Tibial nerve (tissue), 4 donors: ENCODE data around the gene SRA1. TPM values are rescaled to one million over a fixed set of nuclear protein-coding genes. Genes with fewer than 3 reads are reported as not detected.

ENCODE experiments used
- DNase-seq, 2 donors: peaks; one replicate each; pipeline ENCODE4 v3.0.0-alpha.2; 2019; ENCODE audit warnings: low spot score in 2 of 2
- H3K27ac ChIP-seq, 4 donors: fragments of 200-600 bp; sonication (generic) in 3 of 4; one replicate each; pipeline ENCODE4 v1.5.1; 2017 to 2019; ENCODE audit warnings: mild to moderate bottlenecking in 1 of 4
- H3K27me3 ChIP-seq, 2 donors: fragments of 200-600 bp; sonication (generic) in 1 of 2; one replicate each; pipeline versions ENCODE4 v1.5.1 to v1.6.0; 2017 to 2019
- H3K36me3 ChIP-seq, 3 donors: fragments of 200-600 bp; sonication (generic); one replicate each; pipeline ENCODE4 v1.5.1; 2018 to 2019
- H3K4me1 ChIP-seq, 4 donors: fragments of 200-600 bp; sonication (generic) in 3 of 4; one replicate each; pipeline ENCODE4 v1.5.1; 2017 to 2019
- H3K4me3 ChIP-seq, 4 donors: fragments of 200-600 bp; sonication (generic) in 3 of 4; one replicate each; pipeline ENCODE4 v1.5.1; 2017 to 2019; ENCODE audit warnings: mild to moderate bottlenecking in 1 of 4, moderate library complexity in 1 of 4
- H3K9me3 ChIP-seq, 4 donors: fragments of 200-600 bp; sonication (generic) in 3 of 4; one replicate each; pipeline ENCODE4 v1.5.1; 2017 to 2019
- EP300 ChIP-seq, 2 donors: sonication (generic); formaldehyde crosslinking; IDR thresholded peaks; one replicate each; pipeline ENCODE4 v1.6.1; 2017; ENCODE audit warnings: antibody characterized with exemption in 2 of 2, mild to moderate bottlenecking in 1 of 2
- POLR2A ChIP-seq, 2 donors: fragments of 450-650 bp; IDR thresholded peaks; one replicate each; pipeline ENCODE4 v1.6.1; 2017; ENCODE audit warnings: antibody characterized with exemption in 2 of 2, mild to moderate bottlenecking in 2 of 2, moderate library complexity in 2 of 2
- WGBS, 2 donors: methylation state at CpG; one replicate each; pipeline ENCODE4 v1.1.5; 2018; 5-methylcytosine and 5-hydroxymethylcytosine counted together
- total RNA-seq, 4 donors: library from RNA; depleted of rRNA; stranded (reverse); fragments of >200 nt; gene quantifications; one replicate each; pipeline ENCODE4 v1.1.0, GENCODE V29; 2016
- TF ChIP-seq, protein P1 (sequence below), 5 experiments: fragments of 200-600 bp in 3 of 5; fragments of 450-650 bp in 2 of 5; sonication (generic) in 3 of 5; IDR thresholded peaks; one replicate each; pipeline ENCODE4 v1.5.1; 2016 to 2019; ENCODE audit warnings: antibody characterized with exemption in 5 of 5, mild to moderate bottlenecking in 3 of 5, moderate library complexity in 2 of 5

The SRA1 gene
- total RNA-seq, 4 donors from 2014 or later = 16.6 to 23.7 (median 19.2) TPM

DNA sequence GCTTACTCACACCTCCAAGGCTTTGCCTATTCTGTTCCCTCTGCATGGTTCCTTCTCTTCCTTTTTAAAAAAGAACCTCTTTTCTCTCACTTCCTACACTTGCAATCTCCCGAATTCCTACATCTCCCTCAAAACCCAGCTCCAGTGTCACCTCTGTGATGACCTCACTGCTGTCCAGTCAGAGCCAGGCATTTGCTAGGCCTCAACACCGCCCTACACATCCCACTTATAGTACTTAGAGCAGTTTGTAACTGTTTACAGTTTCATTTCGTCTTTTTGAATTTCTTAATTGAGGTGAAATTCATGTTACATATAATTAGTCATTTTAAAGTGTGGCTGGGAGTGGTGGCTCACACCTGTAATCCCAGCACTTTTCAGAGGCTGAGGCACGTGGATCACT is 44.9 kb upstream of the SRA1 start:
- no peak for TF ChIP-seq EP300 (IDR thresholded peaks at IDR 0.05)
- TF ChIP-seq, protein P1, sequence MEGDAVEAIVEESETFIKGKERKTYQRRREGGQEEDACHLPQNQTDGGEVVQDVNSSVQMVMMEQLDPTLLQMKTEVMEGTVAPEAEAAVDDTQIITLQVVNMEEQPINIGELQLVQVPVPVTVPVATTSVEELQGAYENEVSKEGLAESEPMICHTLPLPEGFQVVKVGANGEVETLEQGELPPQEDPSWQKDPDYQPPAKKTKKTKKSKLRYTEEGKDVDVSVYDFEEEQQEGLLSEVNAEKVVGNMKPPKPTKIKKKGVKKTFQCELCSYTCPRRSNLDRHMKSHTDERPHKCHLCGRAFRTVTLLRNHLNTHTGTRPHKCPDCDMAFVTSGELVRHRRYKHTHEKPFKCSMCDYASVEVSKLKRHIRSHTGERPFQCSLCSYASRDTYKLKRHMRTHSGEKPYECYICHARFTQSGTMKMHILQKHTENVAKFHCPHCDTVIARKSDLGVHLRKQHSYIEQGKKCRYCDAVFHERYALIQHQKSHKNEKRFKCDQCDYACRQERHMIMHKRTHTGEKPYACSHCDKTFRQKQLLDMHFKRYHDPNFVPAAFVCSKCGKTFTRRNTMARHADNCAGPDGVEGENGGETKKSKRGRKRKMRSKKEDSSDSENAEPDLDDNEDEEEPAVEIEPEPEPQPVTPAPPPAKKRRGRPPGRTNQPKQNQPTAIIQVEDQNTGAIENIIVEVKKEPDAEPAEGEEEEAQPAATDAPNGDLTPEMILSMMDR (IDR thresholded peaks at IDR 0.05) = no peak
- no peak for TF ChIP-seq POLR2A (IDR thresholded peaks at IDR 0.05)
- Histone ChIP-seq H3K27me3 (no peaks in the 10 kb centered on the region), H3K36me3 (no peaks in the 10 kb centered on the region), H3K27ac (peak overlapping the region in 2 of 4 donors; percentile 6 to 40), H3K9me3 (no peaks in the 10 kb centered on the region), H3K4me3 (no peak overlapping the region), H3K4me1 (no peaks in the 10 kb centered on the region)
- WGBS, 2 donors = 67 to 70% methylated on average over 4 of the region's 4 CpGs
- DNase-seq = no peak

DNA sequence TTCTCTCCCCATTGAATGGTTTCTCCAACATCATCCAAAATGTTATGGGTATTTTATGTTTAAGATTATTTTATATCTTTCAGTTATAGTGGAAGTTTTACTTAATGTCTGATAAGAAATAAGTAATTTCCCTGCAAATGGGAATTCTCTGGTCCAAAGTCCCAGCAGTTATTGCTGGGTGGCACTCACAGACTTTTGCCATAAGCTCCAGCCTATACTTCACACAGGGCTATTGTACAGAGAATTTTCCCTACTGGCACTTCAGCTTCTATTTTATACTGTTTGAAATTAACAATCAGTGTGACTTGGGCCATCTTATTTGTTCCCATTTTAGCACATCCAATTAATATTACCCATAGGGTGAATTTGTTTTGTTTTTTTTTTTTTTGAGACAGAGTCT is 42.8 kb upstream of the SRA1 start:
- no peak overlapping the region for H3K4me3 ChIP-seq
- H3K27ac ChIP-seq = no peak overlapping the region
- no peak for DNase-seq
- no peaks in the 10 kb centered on the region for H3K9me3 ChIP-seq
- H3K36me3 ChIP-seq = no peaks in the 10 kb centered on the region
- TF ChIP-seq, protein P1 (IDR thresholded peaks at IDR 0.05) = no peak
- TF ChIP-seq EP300 (IDR thresholded peaks at IDR 0.05) = no peak
- TF ChIP-seq POLR2A (IDR thresholded peaks at IDR 0.05) = no peak
- H3K4me1 ChIP-seq = peaks cover 0 to 14% (median 0%) of the 10 kb centered on the region in 4 donors
- no peaks in the 10 kb centered on the region for H3K27me3 ChIP-seq

DNA sequence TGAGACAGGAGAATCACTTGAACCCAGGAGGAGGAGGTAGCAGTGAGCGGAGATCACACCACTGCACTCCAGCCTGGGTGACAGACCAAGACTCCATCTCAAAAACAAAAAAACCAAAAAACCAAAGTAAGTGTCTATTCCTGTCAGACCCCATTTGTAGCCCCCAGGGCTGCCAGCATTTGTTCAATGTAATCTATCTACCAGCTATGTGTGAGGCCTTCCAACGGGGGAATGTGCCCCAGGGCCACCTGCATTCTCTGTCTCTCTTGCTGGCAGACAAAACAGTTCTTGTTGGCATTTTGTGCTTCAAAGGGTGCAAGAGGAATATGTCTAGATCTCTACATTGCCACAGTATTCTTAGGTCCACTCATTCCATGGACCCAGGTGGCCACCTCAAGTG is 41.6 kb upstream of the SRA1 start:
- Histone ChIP-seq H3K27me3 (no peaks in the 10 kb centered on the region), H3K4me3 (no peak overlapping the region), H3K27ac (no peak overlapping the region), H3K36me3 (no peaks in the 10 kb centered on the region), H3K4me1 (peaks cover 0 to 19% (median 0%) of the 10 kb centered on the region in 4 donors), H3K9me3 (no peaks in the 10 kb centered on the region)
- DNase-seq = no peak
- TF ChIP-seq, protein P1 (IDR thresholded peaks at IDR 0.05) = no peak
- no peak for TF ChIP-seq EP300 (IDR thresholded peaks at IDR 0.05)
- no peak for TF ChIP-seq POLR2A (IDR thresholded peaks at IDR 0.05)
- WGBS, 2 donors = 54 to 57% methylated on average over 2 of the region's 2 CpGs

DNA sequence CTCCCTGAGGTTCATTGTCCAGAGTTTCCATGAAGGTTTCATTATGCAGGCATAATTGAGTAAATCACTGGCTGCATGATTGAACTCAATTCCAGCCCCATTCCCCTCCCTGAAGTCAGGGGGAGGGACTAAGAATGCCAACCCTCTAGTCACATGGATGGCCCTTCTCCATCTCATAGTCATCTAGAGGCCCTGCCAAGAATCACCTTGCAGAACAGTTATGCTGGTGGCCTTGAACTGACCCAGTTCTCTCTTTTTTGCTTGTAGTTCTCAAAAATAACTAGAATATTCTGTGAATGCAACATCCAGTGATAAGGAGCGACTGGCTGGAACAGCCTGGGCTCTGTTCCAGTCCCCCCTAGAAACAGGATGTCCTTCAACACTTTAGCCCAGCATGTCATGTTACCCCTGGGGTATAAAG is 39.1 kb upstream of the SRA1 start:
- Histone ChIP-seq H3K27me3 (no peaks in the 10 kb centered on the region), H3K36me3 (no peaks in the 10 kb centered on the region), H3K4me1 (peaks cover 0 to 19% (median 0%) of the 10 kb centered on the region in 4 donors), H3K9me3 (no peaks in the 10 kb centered on the region), H3K27ac (peak overlapping the region in 2 of 4 donors; percentile 31 to 46), H3K4me3 (peak overlapping the region in 1 of 4 donors; percentile 13)
- WGBS, 2 donors = 40 to 42% methylated on average over 1 of the region's 1 CpG
- TF ChIP-seq EP300 (IDR thresholded peaks at IDR 0.05) (no peak), POLR2A (IDR thresholded peaks at IDR 0.05) (no peak)
- TF ChIP-seq, protein P1 (IDR thresholded peaks at IDR 0.05) = no peak
- DNase-seq = no peak

DNA sequence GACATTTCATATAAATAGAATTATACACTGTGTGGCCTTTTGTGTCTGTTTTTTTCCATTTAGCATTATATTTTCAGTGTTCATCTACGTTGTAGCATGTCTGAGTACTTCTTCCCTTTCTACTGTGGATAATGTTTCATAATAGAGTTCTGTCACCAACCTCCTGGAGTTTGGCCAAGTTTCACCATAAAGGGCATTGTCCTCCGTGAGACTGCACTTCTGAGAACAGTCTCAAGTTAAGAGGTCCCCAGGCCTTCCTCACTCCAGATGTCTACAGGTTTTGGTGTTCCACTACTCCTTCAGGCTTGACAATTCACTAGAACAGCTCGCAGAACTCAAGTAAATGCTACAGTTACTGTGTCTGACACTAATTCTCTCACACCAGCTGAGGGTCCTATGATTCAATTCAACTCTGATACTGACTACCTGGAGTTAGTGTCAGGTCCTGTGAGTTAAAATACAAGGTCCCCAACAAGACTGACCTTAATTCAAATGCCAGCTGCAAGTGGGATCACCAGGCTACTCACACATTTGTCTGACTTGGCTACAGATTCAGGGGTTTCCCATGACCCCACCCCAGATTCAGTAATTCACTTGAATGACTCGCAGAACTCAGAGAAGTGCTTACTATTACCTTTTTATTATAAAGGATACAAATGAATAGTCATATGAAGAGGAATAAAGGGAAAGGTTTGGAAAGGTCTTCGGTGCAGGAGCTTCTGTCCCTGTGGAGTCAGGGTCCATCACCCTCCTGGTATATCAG is 38.4 kb upstream of the SRA1 start:
- peak in 1 of 2 donors; percentile 65 for TF ChIP-seq EP300 (IDR thresholded peaks at IDR 0.05)
- TF ChIP-seq, protein P1 (IDR thresholded peaks at IDR 0.05) = no peak
- H3K27ac ChIP-seq = peak overlapping the region in 2 of 4 donors; percentile 43 to 46

More for the DNA sequence above, 38.4 kb upstream of the SRA1 start:
- Histone ChIP-seq H3K4me1 (peaks cover 0 to 19% (median 0%) of the 10 kb centered on the region in 4 donors), H3K27me3 (no peaks in the 10 kb centered on the region), H3K4me3 (no peak overlapping the region), H3K36me3 (no peaks in the 10 kb centered on the region), H3K9me3 (no peaks in the 10 kb centered on the region)
- DNase-seq = peak in 1 of 2 donors; percentile 71
- 58 to 60% methylated on average over 5 of the region's 5 CpGs for WGBS, 2 donors
